Spleen (tissue), 11 donors: ENCODE measurements around the gene SLC24A3. TPM values are rescaled to one million over a fixed set of nuclear protein-coding genes. Genes with fewer than 3 reads are reported as not detected.

Source experiments
- DNase-seq: peaks from one replicate; pipeline ENCODE4 v3.0.0-alpha.2; 2020
- H3K27ac ChIP-seq, 8 donors: fragments of 200-600 bp; sonication (generic) in 7 of 8; 1 replicate in 4 of 8; 2 replicates in 4 of 8; pipeline versions ENCODE4 v1.5.0 to v1.8.0; 2016 to 2021; ENCODE audit warnings: inconsistent platforms in 4 of 8, mild to moderate bottlenecking in 4 of 8, moderate library complexity in 1 of 8
- H3K27me3 ChIP-seq, 7 donors: fragments of 200-600 bp; sonication (generic) in 6 of 7; replicated peaks in 1 of 7; 1 replicate in 4 of 7; 2 replicates in 3 of 7; pipeline versions ENCODE4 v1.5.0 to v1.8.0; 2016 to 2021; ENCODE audit warnings: inconsistent platforms in 3 of 7, mild to moderate bottlenecking in 1 of 7
- H3K36me3 ChIP-seq, 6 donors: fragments of 200-600 bp; sonication (generic) in 5 of 6; 1 replicate in 4 of 6; 2 replicates in 2 of 6; pipeline versions ENCODE4 v1.5.0 to v1.8.0; 2016 to 2021; ENCODE audit warnings: inconsistent platforms in 2 of 6
- H3K4me1 ChIP-seq, 6 donors: fragments of 200-600 bp; sonication (generic) in 5 of 6; 1 replicate in 3 of 6; 2 replicates in 3 of 6; pipeline versions ENCODE4 v1.5.0 to v1.8.0; 2016 to 2021; ENCODE audit warnings: inconsistent platforms in 3 of 6
- H3K4me3 ChIP-seq, 8 donors: fragments of 200-600 bp; sonication (generic) in 7 of 8; 1 replicate in 4 of 8; 2 replicates in 4 of 8; pipeline versions ENCODE4 v1.5.0 to v1.8.0; 2016 to 2021; ENCODE audit warnings: inconsistent platforms in 4 of 8, mild to moderate bottlenecking in 4 of 8, moderate library complexity in 2 of 8
- H3K9me3 ChIP-seq, 8 donors: fragments of 200-600 bp; sonication (generic) in 7 of 8; 1 replicate in 4 of 8; 2 replicates in 4 of 8; pipeline versions ENCODE4 v1.5.0 to v1.8.0; 2016 to 2021; ENCODE audit warnings: inconsistent platforms in 4 of 8
- POLR2A ChIP-seq, 3 donors: fragments of 450-650 bp; IDR thresholded peaks; one replicate each; pipeline ENCODE4 v1.5.1; 2017; ENCODE audit warnings: antibody characterized with exemption in 3 of 3, mild to moderate bottlenecking in 1 of 3
- POLR2AphosphoS5 ChIP-seq, 3 donors: sonication (generic); formaldehyde crosslinking; IDR thresholded peaks; one replicate each; pipeline ENCODE4 v1.5.1; 2017; ENCODE audit warnings: antibody characterized with exemption in 3 of 3
- WGBS, 5 donors: extraction: QIAGEN DNeasy Blood & Tissue Kit in 3 of 5; methylation state at CpG; one replicate each; pipeline versions ENCODE4 v1.1.5 to v1.1.7; 2013 to 2018; 5-methylcytosine and 5-hydroxymethylcytosine counted together
- intact Hi-C: fragments of 100-400 bp; cut with DNase I; formaldehyde crosslinking; loops from one replicate; pipeline ENCODE4 v1.15.0; 2023; ENCODE audit warnings: low total_unique reads
- polyA plus RNA-seq, 3 donors: library from polyadenylated mRNA; stranded (reverse); fragments of 200-250 nt; gene quantifications; one replicate each; pipeline ENCODE4 v1.2.1, GENCODE V29; 2013
- total RNA-seq, 7 donors: library from RNA; depleted of rRNA in 3 of 7; stranded (reverse); fragments of >200 nt in 3 of 7; fragmentation: NEBNext Ultra II Directional in 4 of 7; extraction: Animal tissue kit (Norgen Biotek cat#: 25700) in 4 of 7; gene quantifications; one replicate each; pipeline versions ENCODE4 v1.1.0 to v1.2.1, GENCODE V29; 2016 to 2021
- TF ChIP-seq, protein P1 (sequence below), 11 experiments: fragments of 200-600 bp in 7 of 11; fragments of 450-650 bp in 4 of 11; sonication (generic) in 4 of 11; IDR thresholded peaks in 8 of 11; conservative IDR thresholded peaks in 3 of 11; 1 replicate in 7 of 11; 2 replicates in 4 of 11; pipeline versions ENCODE4 v1.4.0 to v1.8.0; 2016 to 2021; ENCODE audit warnings: antibody characterized with exemption in 11 of 11, inconsistent platforms in 4 of 11, mild to moderate bottlenecking in 1 of 11
- donor health status: healthy with polysubstance abuse.
- donor health status: DM: no; HTN: no; CAD: no; lungs with moderate emphysema.
- donor health status: DM: no; HTN: no; CAD: no.
- donor health status: Bipolar disorder and iron deficiency.
- donor health status: healthy.
- donor health status: DM: no; HTN: no; CAD: no.
- donor health status: DM: yes; HTN: yes; CAD: no.

SLC24A3 gene
- total and polyA plus RNA-seq, 10 donors = 0.37 to 3.9 (median 2.6) TPM

DNA sequence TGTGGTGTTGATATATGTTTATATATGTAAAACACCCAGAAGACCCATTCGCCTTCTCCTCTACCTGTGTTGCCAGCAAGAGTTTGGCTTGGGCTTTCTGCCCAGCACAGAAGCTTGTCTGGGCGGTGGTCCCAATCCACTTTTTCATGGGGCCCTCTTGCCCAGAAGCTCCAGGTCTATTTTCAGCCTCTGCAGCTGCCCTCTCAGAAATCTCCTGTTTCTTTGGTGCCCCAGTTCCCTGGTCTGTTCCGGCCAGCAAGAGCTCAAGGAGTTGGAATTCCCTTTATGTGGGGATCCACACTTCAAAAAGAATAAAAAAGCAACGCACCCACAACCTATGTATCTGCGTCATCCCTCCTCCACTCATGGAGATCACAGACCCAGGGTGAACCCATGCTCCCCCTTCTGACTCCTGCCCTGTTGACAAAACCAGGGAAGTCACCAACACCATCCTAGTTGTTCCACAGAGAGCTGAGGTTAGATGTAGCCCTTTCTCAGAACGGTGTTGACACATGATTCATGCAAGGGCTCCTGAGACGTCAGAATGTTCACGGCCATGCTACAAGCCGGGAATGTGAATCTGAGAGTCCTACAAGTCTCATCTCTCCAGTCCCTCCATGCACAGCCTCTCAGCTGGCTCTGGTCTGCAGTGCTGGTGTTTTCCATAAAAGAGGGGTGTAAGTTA lies 388.8 kb downstream of the SLC24A3 start:
- TF ChIP-seq, protein P1, sequence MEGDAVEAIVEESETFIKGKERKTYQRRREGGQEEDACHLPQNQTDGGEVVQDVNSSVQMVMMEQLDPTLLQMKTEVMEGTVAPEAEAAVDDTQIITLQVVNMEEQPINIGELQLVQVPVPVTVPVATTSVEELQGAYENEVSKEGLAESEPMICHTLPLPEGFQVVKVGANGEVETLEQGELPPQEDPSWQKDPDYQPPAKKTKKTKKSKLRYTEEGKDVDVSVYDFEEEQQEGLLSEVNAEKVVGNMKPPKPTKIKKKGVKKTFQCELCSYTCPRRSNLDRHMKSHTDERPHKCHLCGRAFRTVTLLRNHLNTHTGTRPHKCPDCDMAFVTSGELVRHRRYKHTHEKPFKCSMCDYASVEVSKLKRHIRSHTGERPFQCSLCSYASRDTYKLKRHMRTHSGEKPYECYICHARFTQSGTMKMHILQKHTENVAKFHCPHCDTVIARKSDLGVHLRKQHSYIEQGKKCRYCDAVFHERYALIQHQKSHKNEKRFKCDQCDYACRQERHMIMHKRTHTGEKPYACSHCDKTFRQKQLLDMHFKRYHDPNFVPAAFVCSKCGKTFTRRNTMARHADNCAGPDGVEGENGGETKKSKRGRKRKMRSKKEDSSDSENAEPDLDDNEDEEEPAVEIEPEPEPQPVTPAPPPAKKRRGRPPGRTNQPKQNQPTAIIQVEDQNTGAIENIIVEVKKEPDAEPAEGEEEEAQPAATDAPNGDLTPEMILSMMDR (IDR thresholded peaks at IDR 0.05 in 8 of 11, conservative IDR thresholded peaks at IDR 0.05 in 3 of 11) = no peak
- Histone ChIP-seq H3K36me3 (no peaks in the 10 kb centered on the region), H3K4me1 (no peaks in the 10 kb centered on the region), H3K9me3 (no peaks in the 10 kb centered on the region), H3K27me3 (no peaks in the 10 kb centered on the region), H3K4me3 (no peak overlapping the region), H3K27ac (no peak overlapping the region)
- no peak for DNase-seq
- intact Hi-C loops = no loop called here
- WGBS, 5 donors = 75 to 91% (median 82%) methylated on average over 9 of the region's 9 CpGs

DNA sequence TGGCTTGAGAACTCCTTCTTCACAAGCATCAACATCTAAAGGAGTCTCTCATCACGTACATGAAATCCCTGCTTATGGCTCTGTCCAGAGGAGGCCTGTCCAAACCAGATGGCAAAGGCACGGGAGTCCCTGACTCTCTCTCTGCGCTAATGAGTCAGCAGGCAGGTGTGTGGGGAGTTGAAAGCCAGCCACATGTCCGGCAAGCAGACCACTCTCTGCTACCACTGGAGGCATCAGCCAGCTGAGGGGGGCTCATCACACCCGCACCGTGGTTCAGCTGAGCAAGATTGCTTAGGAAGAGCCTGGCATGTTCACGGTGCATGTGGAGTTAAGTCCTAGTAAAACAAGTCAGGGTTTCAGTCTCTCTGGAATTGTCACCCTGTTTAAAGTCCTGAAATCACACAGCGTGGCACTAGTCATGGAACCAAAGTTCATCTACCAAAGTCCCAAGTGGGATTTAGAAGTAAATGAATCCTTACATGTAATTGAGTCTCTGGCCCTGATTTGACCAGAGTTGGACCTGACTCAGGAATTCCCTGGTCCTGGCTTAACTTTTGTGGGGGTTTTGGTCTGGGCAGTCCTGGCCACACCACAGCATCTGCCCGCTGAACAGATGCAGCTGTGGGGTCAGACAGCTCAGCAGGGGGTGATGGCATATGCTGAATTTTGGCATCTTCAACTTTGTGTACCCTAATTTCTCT lies 390.4 kb downstream of the SLC24A3 start:
- 72 to 85% (median 76%) methylated on average over 9 of the region's 9 CpGs for WGBS, 5 donors
- Histone ChIP-seq H3K36me3 (no peaks in the 10 kb centered on the region), H3K27ac (no peak overlapping the region), H3K27me3 (no peaks in the 10 kb centered on the region), H3K4me1 (no peaks in the 10 kb centered on the region), H3K4me3 (no peak overlapping the region), H3K9me3 (no peaks in the 10 kb centered on the region)
- DNase-seq = no peak
- TF ChIP-seq, protein P1 (IDR thresholded peaks at IDR 0.05 in 8 of 11, conservative IDR thresholded peaks at IDR 0.05 in 3 of 11) = no peak
- TF ChIP-seq POLR2A (IDR thresholded peaks at IDR 0.05) = no peak
- TF ChIP-seq POLR2AphosphoS5 (IDR thresholded peaks at IDR 0.05) = no peak
- intact Hi-C loops = no loop called here

DNA sequence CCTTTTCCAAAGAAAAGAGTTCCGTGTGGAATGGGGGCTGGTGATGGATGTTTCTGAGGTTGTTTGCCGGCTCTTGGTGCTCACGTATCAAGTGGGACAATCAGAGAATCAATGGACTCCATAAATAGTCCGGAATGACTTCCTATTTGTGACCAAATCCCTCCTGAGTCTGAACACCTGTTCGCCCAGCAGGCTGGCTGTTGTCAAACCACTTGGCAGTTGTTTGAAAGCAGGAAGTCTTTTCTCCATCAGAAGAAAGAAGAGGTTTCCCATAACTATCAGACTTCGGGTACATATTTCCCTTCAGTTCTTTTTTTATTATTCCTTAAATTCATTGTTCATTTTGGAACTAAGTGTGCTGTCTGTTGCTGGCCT lies 390.9 kb downstream of the SLC24A3 start:
- no peak for DNase-seq
- 46 to 63% (median 53%) methylated on average over 6 of the region's 6 CpGs for WGBS, 5 donors
- Histone ChIP-seq H3K27ac (no peak overlapping the region), H3K27me3 (no peaks in the 10 kb centered on the region), H3K9me3 (no peaks in the 10 kb centered on the region), H3K36me3 (no peaks in the 10 kb centered on the region), H3K4me1 (no peaks in the 10 kb centered on the region), H3K4me3 (no peak overlapping the region)
- intact Hi-C loops = no loop called here
- TF ChIP-seq, protein P1 (IDR thresholded peaks at IDR 0.05 in 8 of 11, conservative IDR thresholded peaks at IDR 0.05 in 3 of 11) = no peak
- no peak for TF ChIP-seq POLR2A (IDR thresholded peaks at IDR 0.05)
- TF ChIP-seq POLR2AphosphoS5 (IDR thresholded peaks at IDR 0.05) = no peak

DNA sequence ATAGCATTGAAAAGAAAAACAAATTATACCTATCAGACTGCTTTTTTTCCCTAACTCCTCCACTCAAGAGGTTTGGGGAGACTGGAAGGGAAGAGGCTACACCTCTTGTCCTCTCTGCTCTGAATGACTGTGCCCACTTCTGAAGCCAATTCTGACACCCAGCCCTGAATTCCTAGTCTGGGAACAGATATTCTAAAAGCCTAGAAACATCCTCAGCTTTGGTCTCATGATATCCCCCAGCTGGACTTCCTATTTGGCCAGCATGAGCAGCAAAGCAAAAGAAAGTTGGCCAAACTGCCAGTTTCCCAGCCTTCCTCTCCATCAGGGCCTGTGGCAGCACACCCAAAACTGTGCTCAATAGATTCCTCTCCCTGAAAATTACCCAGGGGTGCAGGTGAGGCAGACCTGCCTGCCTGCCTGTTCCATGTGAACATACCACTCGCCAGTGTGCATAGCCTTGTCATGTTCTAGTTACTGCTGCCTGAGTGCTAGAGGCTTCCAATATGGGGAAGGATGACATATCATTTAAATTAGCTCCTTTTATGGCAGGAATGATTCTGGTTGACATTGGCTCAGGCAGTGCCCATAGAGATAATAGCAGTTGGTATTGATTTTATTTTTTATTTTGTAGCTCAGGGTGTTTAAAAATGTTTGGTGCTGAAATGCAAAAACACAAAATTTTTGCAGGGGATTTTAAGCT lies 393.5 kb downstream of the SLC24A3 start:
- DNase-seq = no peak
- no peak overlapping the region for H3K4me3 ChIP-seq
- WGBS, 5 donors = 76 to 88% (median 79%) methylated on average over 1 of the region's 1 CpG
- TF ChIP-seq, protein P1 (IDR thresholded peaks at IDR 0.05 in 8 of 11, conservative IDR thresholded peaks at IDR 0.05 in 3 of 11) = no peak
- TF ChIP-seq POLR2A (IDR thresholded peaks at IDR 0.05) = no peak
- TF ChIP-seq POLR2AphosphoS5 (IDR thresholded peaks at IDR 0.05) = no peak
- no peaks in the 10 kb centered on the region for H3K9me3 ChIP-seq
- no peak overlapping the region for H3K27ac ChIP-seq
- intact Hi-C loops = no loop called here
- peaks cover 0 to 5% (median 0%) of the 10 kb centered on the region in 7 donors for H3K27me3 ChIP-seq
- no peaks in the 10 kb centered on the region for H3K4me1 ChIP-seq
- H3K36me3 ChIP-seq = no peaks in the 10 kb centered on the region
